MM.1S (cell line): ENCODE measurements around the gene MAP2K2.

Experiments
- DNase-seq: peaks from one replicate; pipeline ENCODE4 v3.0.0-alpha.2; 2015
- H2AFZ ChIP-seq: fragments of 300-600 bp; sonication (generic); 2 replicates; pipeline ENCODE4 v1.6.0; 2016; ENCODE audit warnings: antibody characterized with exemption, low read length
- H3F3A ChIP-seq: fragments of 300-600 bp; sonication (generic); 2 replicates; pipeline ENCODE4 v1.6.1; 2016; ENCODE audit warnings: mild to moderate bottlenecking, antibody characterized with exemption, low read length, moderate library complexity, mixed read lengths; ENCODE audit not compliant: insufficient read depth
- H3K27ac ChIP-seq: fragments of 300-600 bp; sonication (generic); 2 replicates; pipeline ENCODE4 v1.5.1; 2016; ENCODE audit warnings: mild to moderate bottlenecking, low read length
- H3K27me3 ChIP-seq: fragments of 300-600 bp; sonication (generic); replicated peaks from 2 replicates; pipeline ENCODE4 v1.6.0; 2016; ENCODE audit warnings: low read length; ENCODE audit not compliant: insufficient read depth
- H3K36me3 ChIP-seq: fragments of 300-600 bp; sonication (generic); replicated peaks from 2 replicates; pipeline ENCODE4 v1.6.1; 2016; ENCODE audit warnings: mild to moderate bottlenecking, low read length, mixed read lengths; ENCODE audit not compliant: insufficient read depth
- H3K4me1 ChIP-seq: fragments of 300-600 bp; sonication (generic); 2 replicates; pipeline ENCODE4 v1.6.1; 2016; ENCODE audit warnings: low read length, mixed read lengths
- H3K4me2 ChIP-seq: fragments of 300-600 bp; sonication (generic); 2 replicates; pipeline ENCODE4 v1.6.0; 2016; ENCODE audit warnings: low read depth, low read length
- H3K4me3 ChIP-seq: fragments of 300-600 bp; sonication (generic); 2 replicates; pipeline ENCODE4 v1.5.1; 2016; ENCODE audit warnings: low read length, mixed read lengths
- H3K79me2 ChIP-seq: fragments of 300-600 bp; sonication (generic); 2 replicates; pipeline ENCODE4 v1.6.1; 2016; ENCODE audit warnings: mixed run types, low read length, mixed read lengths
- H3K9ac ChIP-seq: fragments of 300-600 bp; sonication (generic); 2 replicates; pipeline ENCODE4 v1.6.1; 2016; ENCODE audit warnings: low read length, mixed read lengths
- H3K9me2 ChIP-seq: fragments of 300-600 bp; sonication (generic); replicated peaks from 2 replicates; pipeline ENCODE4 v1.6.1; 2016; ENCODE audit warnings: mild to moderate bottlenecking, low read length, mixed read lengths; ENCODE audit not compliant: insufficient read depth
- H3K9me3 ChIP-seq: fragments of 300-600 bp; sonication (generic); replicated peaks from 2 replicates; pipeline ENCODE4 v1.6.1; 2016; ENCODE audit warnings: mild to moderate bottlenecking, low read length, mixed read lengths; ENCODE audit not compliant: insufficient read depth
- H4K20me1 ChIP-seq: fragments of 300-600 bp; sonication (generic); 2 replicates; pipeline ENCODE4 v1.6.1; 2016; ENCODE audit warnings: mild to moderate bottlenecking, low read length, moderate library complexity, mixed read lengths; ENCODE audit not compliant: insufficient read depth
- EZH2 ChIP-seq: fragments of 300-600 bp; sonication (generic); optimal IDR thresholded peaks from 2 replicates; pipeline ENCODE3; 2017; ENCODE audit warnings: low read depth, mild to moderate bottlenecking, antibody characterized with exemption, low read length, mixed read lengths
- EZH2phosphoT487 ChIP-seq: fragments of 300-600 bp; sonication (generic); IDR thresholded peaks from 2 replicates; pipeline ENCODE4 v1.6.1; 2018; ENCODE audit warnings: antibody characterized with exemption, low read length
- TF ChIP-seq, protein P1 (sequence below): fragments of 300-600 bp; sonication (generic); IDR thresholded peaks from 2 replicates; pipeline ENCODE4 v1.5.1; 2016; ENCODE audit warnings: antibody characterized with exemption, low read length, mixed read lengths

The MAP2K2 gene

DNA sequence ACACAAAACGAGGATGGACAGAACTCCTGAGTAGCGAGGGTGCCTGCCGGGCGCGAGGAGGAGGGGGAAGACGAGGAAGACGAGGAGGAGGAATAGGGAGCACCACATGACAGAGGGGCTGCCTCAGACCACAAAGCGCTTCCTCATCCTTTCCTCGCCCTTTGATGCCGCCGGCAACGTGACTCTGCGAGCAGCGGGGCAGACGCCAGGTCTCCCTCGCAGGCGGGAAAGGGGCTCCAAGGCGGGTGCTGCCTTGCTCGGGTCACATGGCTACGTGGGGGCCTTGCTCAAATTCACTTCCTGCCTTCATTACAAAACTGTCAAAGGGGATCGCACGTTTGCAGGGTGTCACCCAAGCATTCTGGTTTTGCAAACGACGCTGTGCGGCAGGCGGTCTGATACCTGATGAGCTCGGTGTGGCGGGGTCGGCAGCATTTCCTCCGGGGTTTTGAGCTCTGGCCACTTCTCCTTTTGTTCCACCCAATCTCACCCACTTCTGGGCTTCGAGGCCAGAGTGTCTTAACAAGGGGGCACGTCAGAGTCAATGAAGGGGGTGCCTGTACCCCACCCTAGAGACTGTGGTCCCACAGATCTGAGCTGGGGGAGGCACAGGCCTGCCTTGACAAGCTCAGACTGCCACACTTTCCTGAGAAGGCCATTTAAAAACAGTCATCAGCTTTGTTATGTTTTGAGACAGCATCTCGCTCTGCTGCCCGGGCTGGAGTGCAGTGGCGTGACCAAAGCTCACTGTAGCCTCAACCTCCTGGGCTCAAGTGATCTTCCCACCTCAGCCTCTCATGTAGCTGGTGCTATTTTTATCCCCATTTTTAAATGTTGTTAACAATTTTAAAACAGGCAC lies 14.9 kb downstream of the MAP2K2 start:
- no peak overlapping the region for H3K4me3 ChIP-seq
- H4K20me1 ChIP-seq = no peaks in the 10 kb centered on the region
- H3K9me3 ChIP-seq = no peaks in the 10 kb centered on the region
- DNase-seq = no peak
- H3K9ac ChIP-seq = no peak overlapping the region
- peaks cover 25% of the 10 kb centered on the region for H3K79me2 ChIP-seq
- peaks cover under 1% of the 10 kb centered on the region; the same call in 1 of the 2 replicates for H3K4me1 ChIP-seq
- H3K4me2 ChIP-seq = no peak overlapping the region
- H2AFZ ChIP-seq = no peak overlapping the region
- H3F3A ChIP-seq = no peaks in the 10 kb centered on the region
- no peak overlapping the region for H3K27ac ChIP-seq
- H3K9me2 ChIP-seq = no peaks in the 10 kb centered on the region
- 0 out of 2 replicates have a peak, but pooled peaks cover 3% of the 10 kb centered on the region for H3K36me3 ChIP-seq
- H3K27me3 ChIP-seq = no peaks in the 10 kb centered on the region
- TF ChIP-seq EZH2phosphoT487 (no peak), EZH2 (no peak)
- TF ChIP-seq, protein P1, sequence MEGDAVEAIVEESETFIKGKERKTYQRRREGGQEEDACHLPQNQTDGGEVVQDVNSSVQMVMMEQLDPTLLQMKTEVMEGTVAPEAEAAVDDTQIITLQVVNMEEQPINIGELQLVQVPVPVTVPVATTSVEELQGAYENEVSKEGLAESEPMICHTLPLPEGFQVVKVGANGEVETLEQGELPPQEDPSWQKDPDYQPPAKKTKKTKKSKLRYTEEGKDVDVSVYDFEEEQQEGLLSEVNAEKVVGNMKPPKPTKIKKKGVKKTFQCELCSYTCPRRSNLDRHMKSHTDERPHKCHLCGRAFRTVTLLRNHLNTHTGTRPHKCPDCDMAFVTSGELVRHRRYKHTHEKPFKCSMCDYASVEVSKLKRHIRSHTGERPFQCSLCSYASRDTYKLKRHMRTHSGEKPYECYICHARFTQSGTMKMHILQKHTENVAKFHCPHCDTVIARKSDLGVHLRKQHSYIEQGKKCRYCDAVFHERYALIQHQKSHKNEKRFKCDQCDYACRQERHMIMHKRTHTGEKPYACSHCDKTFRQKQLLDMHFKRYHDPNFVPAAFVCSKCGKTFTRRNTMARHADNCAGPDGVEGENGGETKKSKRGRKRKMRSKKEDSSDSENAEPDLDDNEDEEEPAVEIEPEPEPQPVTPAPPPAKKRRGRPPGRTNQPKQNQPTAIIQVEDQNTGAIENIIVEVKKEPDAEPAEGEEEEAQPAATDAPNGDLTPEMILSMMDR = no peak

DNA sequence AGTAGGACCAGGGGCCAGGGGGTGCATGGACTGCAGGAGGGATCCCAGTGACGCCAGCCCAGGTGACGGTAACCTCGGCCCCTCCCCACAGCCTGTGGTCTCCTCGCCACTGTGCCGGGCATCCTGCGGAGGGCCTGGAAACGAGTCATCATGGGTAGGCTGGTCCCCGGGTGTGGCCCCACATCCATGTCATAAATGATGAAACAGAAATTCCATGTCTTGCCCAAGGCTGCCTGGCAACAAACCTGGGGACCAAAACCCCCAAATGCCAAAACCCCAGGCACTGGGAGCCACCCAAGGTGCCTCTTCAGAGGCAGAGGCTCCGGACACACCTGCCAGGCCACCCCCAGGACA lies 20.9 kb downstream of the MAP2K2 start:
- H3K9me3 ChIP-seq = no peaks in the 10 kb centered on the region
- H3K36me3 ChIP-seq = no peaks in the 10 kb centered on the region
- TF ChIP-seq EZH2 (no peak), EZH2phosphoT487 (no peak)
- TF ChIP-seq, protein P1 = no peak
- no peaks in the 10 kb centered on the region for H3K79me2 ChIP-seq
- H3K4me1 ChIP-seq = no peaks in the 10 kb centered on the region
- no peak overlapping the region for H3K27ac ChIP-seq
- H3K27me3 ChIP-seq = no peaks in the 10 kb centered on the region
- no peaks in the 10 kb centered on the region for H3F3A ChIP-seq
- no peak overlapping the region for H2AFZ ChIP-seq
- no peak for DNase-seq
- no peak overlapping the region for H3K4me3 ChIP-seq
- no peaks in the 10 kb centered on the region for H4K20me1 ChIP-seq
- H3K9me2 ChIP-seq = no peaks in the 10 kb centered on the region
- H3K9ac ChIP-seq = no peak overlapping the region
- no peak overlapping the region for H3K4me2 ChIP-seq

DNA sequence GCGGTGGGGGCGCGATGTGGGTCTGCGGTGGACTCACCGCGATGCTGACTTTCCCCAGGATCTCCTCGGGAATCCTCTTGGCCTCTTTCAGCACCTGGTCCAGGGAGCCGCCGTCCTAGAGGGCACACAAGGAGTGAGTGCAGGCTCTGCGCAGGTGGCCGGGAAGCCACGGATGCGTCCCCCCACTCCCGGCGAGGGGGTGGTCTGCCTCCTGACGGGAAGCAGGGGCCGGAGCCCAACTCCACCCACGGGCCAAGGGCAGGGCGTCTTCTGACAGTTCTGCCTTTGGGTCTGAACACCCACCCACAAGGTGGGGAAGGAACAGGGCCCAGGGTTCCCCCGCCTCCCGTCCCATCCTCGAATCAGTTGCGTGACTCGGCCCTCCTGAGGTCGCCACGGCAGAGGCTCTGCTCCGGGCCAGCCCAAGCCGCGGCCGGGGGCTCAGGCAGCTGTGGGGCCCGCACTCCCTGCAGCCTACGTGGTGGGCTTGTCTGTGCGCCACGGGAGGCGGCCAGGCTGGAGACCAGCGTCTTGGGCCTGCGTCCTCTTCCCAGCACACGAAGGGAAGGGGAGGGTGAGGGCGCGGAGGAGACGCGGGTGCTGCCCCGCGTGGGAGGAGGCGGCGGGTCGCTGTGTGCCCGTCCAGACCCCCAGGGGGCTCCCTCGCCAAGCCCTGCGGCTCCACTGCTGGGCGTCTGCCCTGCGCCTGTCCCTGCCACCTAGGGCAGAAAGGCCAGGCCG lies 21.4 kb downstream of the MAP2K2 start:
- no peak for DNase-seq
- Histone ChIP-seq H3K4me1 (no peaks in the 10 kb centered on the region), H3K27me3 (no peaks in the 10 kb centered on the region), H3K36me3 (no peaks in the 10 kb centered on the region), H3K9ac (no peak overlapping the region), H3K4me2 (no peak overlapping the region), H3K9me2 (no peaks in the 10 kb centered on the region), H3K79me2 (no peaks in the 10 kb centered on the region), H4K20me1 (no peaks in the 10 kb centered on the region), H3K4me3 (no peak overlapping the region), H2AFZ (no peak overlapping the region), H3K27ac (no peak overlapping the region), H3K9me3 (no peaks in the 10 kb centered on the region), H3F3A (no peaks in the 10 kb centered on the region)
- TF ChIP-seq EZH2 (no peak), EZH2phosphoT487 (no peak)
- TF ChIP-seq, protein P1 = no peak
